Stomach (tissue), 9 donors: ENCODE data around the gene D2HGDH. TPM values are rescaled to one million over a fixed set of nuclear protein-coding genes. Genes with fewer than 3 reads are reported as not detected.

Experiments
- DNase-seq, 2 donors: peaks; one replicate each; pipeline versions ENCODE4 v3.0.0 to v3.0.0-alpha.2; 2013 to 2019
- H3K27ac ChIP-seq, 5 donors: fragments of 200-600 bp in 4 of 5; sonication (generic) in 4 of 5; one replicate each; pipeline ENCODE4 v1.5.1; 2013 to 2019; ENCODE audit warnings: mild to moderate bottlenecking in 1 of 5, moderate library complexity in 1 of 5
- H3K27me3 ChIP-seq, 3 donors: fragments of 200-600 bp; sonication (generic); one replicate each; pipeline ENCODE4 v1.5.1; 2017 to 2019; ENCODE audit warnings: mixed run types in 1 of 3
- H3K36me3 ChIP-seq, 4 donors: fragments of 200-600 bp; sonication (generic); 1 replicate in 3 of 4; 2 replicates in 1 of 4; pipeline ENCODE4 v1.5.1; 2016 to 2019
- H3K4me1 ChIP-seq, 4 donors: fragments of 200-600 bp; sonication (generic); one replicate each; pipeline ENCODE4 v1.5.1; 2016 to 2019
- H3K4me3 ChIP-seq, 4 donors: fragments of 200-600 bp; sonication (generic) in 3 of 4; one replicate each; pipeline ENCODE4 v1.5.1; 2016 to 2019; ENCODE audit warnings: mild to moderate bottlenecking in 1 of 4
- H3K9me3 ChIP-seq, 4 donors: fragments of 200-600 bp; sonication (generic); one replicate each; pipeline ENCODE4 v1.5.1; 2016 to 2019
- EP300 ChIP-seq: sonication (generic); formaldehyde crosslinking; IDR thresholded peaks from one replicate; pipeline ENCODE4 v1.6.1; 2017; ENCODE audit warnings: antibody characterized with exemption
- POLR2A ChIP-seq, 4 donors: fragments of 450-650 bp; IDR thresholded peaks; one replicate each; pipeline ENCODE4 v1.6.1; 2016; ENCODE audit warnings: antibody characterized with exemption in 4 of 4, control low read depth in 2 of 4, mild to moderate bottlenecking in 1 of 4, moderate library complexity in 1 of 4
- POLR2AphosphoS5 ChIP-seq, 3 donors: sonication (generic); formaldehyde crosslinking; IDR thresholded peaks; one replicate each; pipeline ENCODE4 v1.6.1; 2016; ENCODE audit warnings: antibody characterized with exemption in 3 of 3
- WGBS, 5 donors: extraction: QIAGEN DNeasy Blood & Tissue Kit in 3 of 5; methylation state at CpG; one replicate each; pipeline versions ENCODE4 v1.1.5 to v1.1.7; 2013 to 2018; 5-methylcytosine and 5-hydroxymethylcytosine counted together
- intact Hi-C: fragments of 100-400 bp; cut with DNase I; formaldehyde crosslinking; loops from one replicate; pipeline ENCODE4 v1.15.1; 2023; ENCODE audit warnings: low total_unique reads
- polyA plus RNA-seq, 3 donors: library from polyadenylated mRNA; stranded (reverse); fragments of 200-250 nt; gene quantifications; one replicate each; pipeline ENCODE4 v1.2.3, GENCODE V29; 2013
- total RNA-seq, 5 donors: library from RNA; depleted of rRNA; stranded (reverse); fragments of >200 nt; gene quantifications; one replicate each; pipeline versions ENCODE4 v1.1.0 to v1.2.3, GENCODE V29; 2014 to 2016
- TF ChIP-seq, protein P1 (sequence below), 7 experiments: fragments of 450-650 bp in 4 of 7; fragments of 200-600 bp in 3 of 7; sonication (generic) in 3 of 7; IDR thresholded peaks; one replicate each; pipeline ENCODE4 v1.5.1; 2016 to 2019; ENCODE audit warnings: antibody characterized with exemption in 7 of 7, control low read depth in 2 of 7, mild to moderate bottlenecking in 1 of 7
- donor health status: healthy with polysubstance abuse.
- donor health status: Bipolar disorder and iron deficiency.
- donor health status: healthy.

The D2HGDH gene
- total and polyA plus RNA-seq, 8 donors, result 17.3 to 369 (median 27.9) TPM

DNA sequence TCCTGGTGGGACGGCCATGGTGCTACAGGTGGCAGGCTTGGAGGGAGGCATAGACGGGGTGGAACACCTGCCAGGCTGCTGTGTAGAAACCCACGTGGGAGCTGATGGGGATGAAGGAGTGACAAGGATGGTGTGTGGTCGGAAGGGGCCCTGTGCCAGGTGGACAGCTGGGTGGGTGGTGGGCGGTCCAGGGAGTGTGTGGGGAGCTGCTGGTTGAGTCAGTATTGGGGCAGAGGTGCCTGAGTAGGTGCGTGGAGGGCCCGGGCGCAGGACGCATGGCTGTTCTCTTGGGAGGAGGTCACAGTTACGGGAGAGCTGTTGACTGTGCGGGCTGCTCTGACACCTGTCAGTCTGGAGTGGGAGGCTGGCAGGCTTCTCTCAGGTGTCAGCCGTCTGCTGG is 12.6 kb upstream of the D2HGDH start:
- intact Hi-C loops, result no loop called here
- Histone ChIP-seq H3K9me3 (no peaks in the 10 kb centered on the region), H3K27ac (no peak overlapping the region), H3K4me3 (no peak overlapping the region), H3K27me3 (no peaks in the 10 kb centered on the region), H3K4me1 (no peaks in the 10 kb centered on the region), H3K36me3 (peaks cover 47 to 96% (median 88%) of the 10 kb centered on the region in 4 donors)
- no peak for DNase-seq
- 90 to 96% (median 92%) methylated on average over 9 to 12 of the region's 12 CpGs for WGBS, 5 donors
- TF ChIP-seq POLR2AphosphoS5 (IDR thresholded peaks at IDR 0.05), result no peak
- TF ChIP-seq EP300, result no peak
- TF ChIP-seq, protein P1, sequence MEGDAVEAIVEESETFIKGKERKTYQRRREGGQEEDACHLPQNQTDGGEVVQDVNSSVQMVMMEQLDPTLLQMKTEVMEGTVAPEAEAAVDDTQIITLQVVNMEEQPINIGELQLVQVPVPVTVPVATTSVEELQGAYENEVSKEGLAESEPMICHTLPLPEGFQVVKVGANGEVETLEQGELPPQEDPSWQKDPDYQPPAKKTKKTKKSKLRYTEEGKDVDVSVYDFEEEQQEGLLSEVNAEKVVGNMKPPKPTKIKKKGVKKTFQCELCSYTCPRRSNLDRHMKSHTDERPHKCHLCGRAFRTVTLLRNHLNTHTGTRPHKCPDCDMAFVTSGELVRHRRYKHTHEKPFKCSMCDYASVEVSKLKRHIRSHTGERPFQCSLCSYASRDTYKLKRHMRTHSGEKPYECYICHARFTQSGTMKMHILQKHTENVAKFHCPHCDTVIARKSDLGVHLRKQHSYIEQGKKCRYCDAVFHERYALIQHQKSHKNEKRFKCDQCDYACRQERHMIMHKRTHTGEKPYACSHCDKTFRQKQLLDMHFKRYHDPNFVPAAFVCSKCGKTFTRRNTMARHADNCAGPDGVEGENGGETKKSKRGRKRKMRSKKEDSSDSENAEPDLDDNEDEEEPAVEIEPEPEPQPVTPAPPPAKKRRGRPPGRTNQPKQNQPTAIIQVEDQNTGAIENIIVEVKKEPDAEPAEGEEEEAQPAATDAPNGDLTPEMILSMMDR (IDR thresholded peaks at IDR 0.05), result no peak
- no peak for TF ChIP-seq POLR2A (IDR thresholded peaks at IDR 0.05)

DNA sequence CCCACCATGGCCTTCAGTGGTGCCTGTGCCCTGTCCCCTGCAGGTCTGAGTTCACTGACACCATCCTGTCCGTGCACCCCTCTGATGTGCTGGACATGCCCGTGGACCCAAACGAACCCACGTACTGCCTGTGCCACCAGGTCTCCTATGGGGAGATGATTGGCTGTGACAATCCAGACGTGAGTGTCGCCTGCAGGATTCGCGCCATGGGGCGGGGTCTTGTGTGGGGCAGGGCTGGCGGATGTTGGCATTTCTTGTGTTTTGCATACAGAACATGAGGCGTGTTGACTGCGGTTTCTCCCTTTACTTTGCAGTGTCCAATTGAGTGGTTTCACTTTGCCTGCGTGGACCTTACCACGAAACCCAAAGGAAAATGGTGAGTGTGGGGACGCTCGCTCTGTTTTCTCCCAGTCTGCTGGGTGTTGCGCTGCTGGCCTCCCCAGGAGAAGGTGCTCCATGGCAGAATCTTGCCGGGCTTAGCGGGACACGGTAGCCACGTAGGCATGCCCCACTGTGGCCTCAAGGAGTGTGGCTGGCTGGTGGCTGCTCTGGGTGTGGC is 11.5 kb upstream of the D2HGDH start:
- 95 to 99% (median 96%) methylated on average over 21 of the region's 21 CpGs for WGBS, 5 donors
- no peak for DNase-seq
- Histone ChIP-seq H3K27ac (no peak overlapping the region), H3K4me1 (no peaks in the 10 kb centered on the region), H3K27me3 (no peaks in the 10 kb centered on the region), H3K4me3 (no peak overlapping the region), H3K36me3 (peaks cover 44 to 87% (median 79%) of the 10 kb centered on the region in 4 donors), H3K9me3 (no peaks in the 10 kb centered on the region)
- intact Hi-C loops, result no loop called here
- TF ChIP-seq EP300 (no peak), POLR2A (IDR thresholded peaks at IDR 0.05) (no peak), POLR2AphosphoS5 (IDR thresholded peaks at IDR 0.05) (no peak)
- TF ChIP-seq, protein P1 (IDR thresholded peaks at IDR 0.05), result no peak

DNA sequence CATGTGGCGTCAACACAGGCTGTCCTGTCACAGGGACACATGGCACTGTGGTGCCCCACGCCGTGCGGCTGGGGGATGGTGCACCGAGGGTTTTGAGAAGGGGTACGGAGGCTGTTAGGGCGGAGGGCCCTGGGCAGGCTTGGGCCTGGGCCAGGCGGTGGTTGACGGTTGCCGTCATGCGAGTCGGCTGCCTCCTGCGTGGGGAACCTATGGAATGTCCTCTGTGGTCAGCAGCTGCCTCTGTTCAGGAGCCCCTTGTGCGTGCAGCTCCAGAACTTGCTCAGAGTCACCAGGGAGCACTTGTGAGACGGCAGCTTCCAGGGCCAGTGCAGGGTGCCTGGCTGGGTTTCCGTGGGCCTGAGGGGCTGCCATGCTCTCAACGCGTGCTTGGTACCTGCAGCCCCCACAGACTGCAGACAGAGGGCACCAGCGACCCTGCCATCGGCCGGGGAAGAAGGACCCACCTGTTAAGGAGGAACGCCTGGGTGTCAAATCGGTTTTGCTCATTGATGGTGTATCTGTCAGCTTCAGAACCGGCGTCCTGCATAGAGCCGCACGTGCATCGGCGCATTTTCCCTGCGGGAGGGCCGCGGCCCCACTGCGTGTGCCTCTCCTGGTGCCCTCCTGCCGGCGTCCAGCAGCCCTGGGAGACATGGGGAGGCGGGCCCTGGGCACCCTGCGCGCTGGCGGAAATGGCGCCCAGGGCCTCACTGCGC is 10.0 kb upstream of the D2HGDH start:
- intact Hi-C loops, result no loop called here
- WGBS, 5 donors, result 93 to 97% (median 96%) methylated on average over 27 to 41 of the region's 41 CpGs
- H3K36me3 ChIP-seq, result peaks cover 32 to 72% (median 69%) of the 10 kb centered on the region in 4 donors

More for the DNA sequence above, 10.0 kb upstream of the D2HGDH start:
- no peaks in the 10 kb centered on the region for H3K4me1 ChIP-seq
- H3K27ac ChIP-seq, result no peak overlapping the region
- no peak for DNase-seq
- TF ChIP-seq EP300 (no peak), POLR2A (IDR thresholded peaks at IDR 0.05) (no peak), POLR2AphosphoS5 (IDR thresholded peaks at IDR 0.05) (no peak)
- TF ChIP-seq, protein P1 (IDR thresholded peaks at IDR 0.05), result no peak
- no peaks in the 10 kb centered on the region for H3K9me3 ChIP-seq
- no peak overlapping the region for H3K4me3 ChIP-seq
- H3K27me3 ChIP-seq, result no peaks in the 10 kb centered on the region
